Mesendoderm (in vitro differentiated cells): Measurements from ENCODE around the gene AKAP12.
"Not testable (repeated sequence)": the region's sequence is repeated elsewhere in the genome, so short reads cannot be mapped to it uniquely, and the experiment has no call there.

Experiments used
- DNase-seq: peaks from one replicate; pipeline ENCODE4 v3.0.0; 2013
- H2AK5ac ChIP-seq: 2 replicates; pipeline ENCODE4 v1.6.1; 2013; ENCODE audit warnings: low read length, inconsistent platforms
- H2BK120ac ChIP-seq: 2 replicates; pipeline ENCODE4 v1.6.1; 2013; ENCODE audit warnings: low read depth, mild to moderate bottlenecking, low read length, moderate library complexity, mixed read lengths
- H2BK15ac ChIP-seq: replicated peaks from 2 replicates; pipeline ENCODE4 v1.6.1; 2013; ENCODE audit warnings: low read depth, mild to moderate bottlenecking, moderate library complexity
- H2BK5ac ChIP-seq: 2 replicates; pipeline ENCODE4 v1.6.1; 2013; ENCODE audit warnings: low read length, inconsistent platforms
- H3K18ac ChIP-seq: 2 replicates; pipeline ENCODE4 v1.6.1; 2013; ENCODE audit warnings: mild to moderate bottlenecking, low read length, mixed read lengths
- H3K23ac ChIP-seq: one replicate; pipeline ENCODE4 v1.6.1; 2013; ENCODE audit warnings: low read length
- H3K27ac ChIP-seq: 2 replicates; pipeline ENCODE4 v1.5.1; 2013; ENCODE audit warnings: low read depth, mild to moderate bottlenecking, inconsistent platforms, low read length, moderate library complexity
- H3K27me3 ChIP-seq: 2 replicates; pipeline ENCODE4 v1.6.1; 2013; ENCODE audit warnings: low read length, control low read depth, mild to moderate bottlenecking, inconsistent platforms; ENCODE audit not compliant: insufficient read depth, poor library complexity
- H3K36me3 ChIP-seq: 2 replicates; pipeline ENCODE4 v1.6.1; 2013; ENCODE audit warnings: low read length, inconsistent platforms; ENCODE audit not compliant: control insufficient read depth, insufficient read depth
- H3K4ac ChIP-seq: one replicate; pipeline ENCODE4 v1.6.1; 2013; ENCODE audit warnings: low read depth, mild to moderate bottlenecking, low read length, moderate library complexity
- H3K4me1 ChIP-seq: 2 replicates; pipeline ENCODE4 v1.6.1; 2013; ENCODE audit warnings: low read depth, low read length, inconsistent platforms; ENCODE audit not compliant: control insufficient read depth
- H3K4me2 ChIP-seq: 2 replicates; pipeline ENCODE4 v1.6.1; 2013; ENCODE audit warnings: low read length
- H3K4me3 ChIP-seq: 2 replicates; pipeline ENCODE4 v1.5.1; 2013; ENCODE audit warnings: mild to moderate bottlenecking, low read length
- H3K56ac ChIP-seq: one replicate; pipeline ENCODE4 v1.6.1; 2013; ENCODE audit warnings: low read length
- H3K79me1 ChIP-seq: 2 replicates; pipeline ENCODE4 v1.6.1; 2013; ENCODE audit warnings: low read length, inconsistent platforms
- H3K79me2 ChIP-seq: 2 replicates; pipeline ENCODE4 v1.6.1; 2013; ENCODE audit warnings: mild to moderate bottlenecking, low read length; ENCODE audit not compliant: control insufficient read depth, insufficient read depth
- H3K9ac ChIP-seq: 2 replicates; pipeline ENCODE4 v1.6.1; 2013; ENCODE audit warnings: low read length, inconsistent platforms
- H4K5ac ChIP-seq: one replicate; pipeline ENCODE4 v1.6.1; 2013; ENCODE audit warnings: low read length
- H4K8ac ChIP-seq: one replicate; pipeline ENCODE4 v1.6.1; 2013; ENCODE audit warnings: low read depth, mild to moderate bottlenecking, control low read depth, low read length, moderate library complexity
- WGBS: extraction: QIAGEN DNeasy Blood & Tissue Kit; methylation state at CpG from one replicate; pipeline ENCODE4 v1.1.7; 2013; ENCODE audit warnings: low lambda C conversion rate, missing lambda C conversion rate; ENCODE audit not compliant: insufficient coverage; ENCODE audit errors: extremely low coverage; 5-methylcytosine and 5-hydroxymethylcytosine counted together

Gene AKAP12

DNA sequence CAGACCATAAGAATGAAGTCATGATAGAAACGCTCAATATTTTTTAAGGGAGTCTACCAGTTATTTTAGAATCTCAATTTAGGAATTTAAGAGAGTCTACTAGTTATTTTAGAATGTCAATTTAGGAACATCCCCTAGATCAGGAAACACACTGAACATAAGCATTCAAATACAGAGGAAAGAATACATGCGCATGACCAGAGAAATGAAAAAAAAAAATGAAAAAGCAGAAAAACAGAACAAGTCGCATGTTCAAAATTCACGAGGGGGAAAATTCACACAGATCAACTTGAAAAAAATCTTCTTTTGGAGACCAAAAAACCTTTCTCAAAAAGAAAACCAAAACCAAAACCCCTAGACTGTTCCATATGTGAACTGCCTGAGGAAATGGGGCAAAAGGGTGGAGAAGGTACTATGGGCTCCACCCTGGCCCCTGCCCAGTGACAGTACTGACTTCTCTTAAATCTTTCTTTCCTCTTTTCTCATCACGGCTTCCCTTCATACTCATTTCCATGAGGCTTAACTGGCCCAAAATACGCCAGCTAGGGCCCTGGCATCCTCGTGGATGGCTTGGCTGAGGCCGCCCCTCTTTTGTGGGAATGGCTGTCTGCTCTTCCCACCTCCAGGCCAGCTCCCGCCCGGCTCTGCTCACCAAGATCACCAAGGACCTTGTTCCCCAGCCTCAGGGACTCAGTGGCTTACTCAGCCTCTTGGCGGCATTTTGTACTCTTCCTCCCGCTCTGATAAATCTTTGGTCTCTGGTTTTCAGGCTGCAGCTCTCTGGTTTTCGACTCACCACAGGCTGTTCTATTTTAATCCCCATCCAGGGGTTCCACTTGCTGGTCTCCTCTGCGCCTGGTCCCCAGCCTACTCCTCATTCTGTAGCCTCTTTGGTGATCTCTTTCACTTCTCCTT, 140.4 kb downstream of the AKAP12 start:
- Histone ChIP-seq H3K9ac (no peak overlapping the region), H3K4me2 (no peak overlapping the region), H3K4me1 (peaks cover 6% of the 10 kb centered on the region), H3K4ac (no peak overlapping the region), H4K8ac (no peak overlapping the region), H2BK15ac (no peak overlapping the region), H4K5ac (no peak overlapping the region), H3K18ac (no peak overlapping the region), H2BK5ac (peak overlapping the region; percentile 25), H2AK5ac (no peak overlapping the region), H3K23ac (no peak overlapping the region), H2BK120ac (no peak overlapping the region), H3K56ac (peak overlapping the region; percentile 6), H3K36me3 (peaks cover 2% of the 10 kb centered on the region), H3K27ac (no peak overlapping the region), H3K79me1 (peaks cover 17% of the 10 kb centered on the region), H3K4me3 (no peak overlapping the region), H3K79me2 (peaks cover 54% of the 10 kb centered on the region), H3K27me3 (no peaks in the 10 kb centered on the region)
- DNase-seq, result no peak
- no CpG with 5 or more reads among the region's 14 CpGs for WGBS

- H3K4me3 ChIP-seq, result no peak overlapping the region
Measured at GRCh38 chr6:151380848-151381205, 141.1 kb downstream of the AKAP12 start.

GRCh38 chr6:151381722-151382121, 142.0 kb downstream of the AKAP12 start:
- Histone ChIP-seq H4K5ac (no peak overlapping the region), H3K18ac (no peak overlapping the region), H2BK120ac (no peak overlapping the region), H2AK5ac (no peak overlapping the region), H3K4ac (no peak overlapping the region), H3K4me2 (no peak overlapping the region), H3K27me3 (no peaks in the 10 kb centered on the region), H3K4me3 (no peak overlapping the region), H3K4me1 (peaks cover 6% of the 10 kb centered on the region), H3K36me3 (peaks cover 2% of the 10 kb centered on the region), H2BK5ac (no peak overlapping the region), H4K8ac (no peak overlapping the region), H3K79me1 (peaks cover 19% of the 10 kb centered on the region), H3K56ac (peak overlapping the region; percentile 10), H3K9ac (no peak overlapping the region), H3K27ac (no peak overlapping the region), H3K23ac (no peak overlapping the region), H3K79me2 (peaks cover 52% of the 10 kb centered on the region), H2BK15ac (no peak overlapping the region)
- DNase-seq, result no peak
- no CpG with 5 or more reads among the region's 4 CpGs for WGBS

More at GRCh38 chr6:151380848-151381205, 141.1 kb downstream of the AKAP12 start:
- Histone ChIP-seq H3K79me1 (peaks cover 17% of the 10 kb centered on the region), H2BK15ac (no peak overlapping the region), H3K23ac (no peak overlapping the region), H3K4me2 (no peak overlapping the region), H2AK5ac (no peak overlapping the region), H3K9ac (no peak overlapping the region), H3K4me1 (peaks cover 6% of the 10 kb centered on the region), H2BK120ac (no peak overlapping the region), H3K36me3 (peaks cover 2% of the 10 kb centered on the region), H3K56ac (peak overlapping the region; percentile 67), H3K27me3 (no peaks in the 10 kb centered on the region), H3K18ac (no peak overlapping the region), H4K5ac (no peak overlapping the region), H2BK5ac (peak overlapping the region; percentile 25), H3K79me2 (peaks cover 53% of the 10 kb centered on the region), H3K27ac (no peak overlapping the region), H3K4ac (no peak overlapping the region), H4K8ac (no peak overlapping the region)
- DNase-seq, result no peak
- no CpG with 5 or more reads among the region's 1 CpG for WGBS

- H3K4me3 ChIP-seq, result not testable (repeated sequence)
Measured at GRCh38 chr6:151382631-151383030, 142.9 kb downstream of the AKAP12 start.

DNA sequence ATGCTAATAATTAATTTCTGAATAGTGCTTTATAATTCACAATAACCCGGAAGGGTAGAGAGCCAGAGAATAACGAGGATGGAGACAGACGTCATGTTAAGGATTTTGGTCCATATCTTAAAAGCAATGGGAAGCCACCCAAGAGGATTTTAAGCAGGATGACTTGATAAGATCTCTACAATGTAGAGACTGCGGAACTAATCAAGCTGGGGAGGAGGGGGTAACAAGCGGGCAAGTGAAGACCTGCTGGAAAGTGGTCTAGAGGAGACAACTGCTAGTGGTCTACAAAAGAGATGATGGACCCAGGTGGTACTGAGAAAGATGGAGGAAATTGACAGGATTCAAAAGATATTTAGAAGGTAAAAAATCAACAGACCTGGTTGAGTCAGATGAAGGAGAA, 144.4 kb downstream of the AKAP12 start:
- Histone ChIP-seq H3K79me2 (peaks cover 56% of the 10 kb centered on the region), H3K27me3 (no peaks in the 10 kb centered on the region), H3K36me3 (peaks cover 2% of the 10 kb centered on the region), H3K23ac (no peak overlapping the region), H2BK120ac (no peak overlapping the region), H2BK5ac (no peak overlapping the region), H3K56ac (no peak overlapping the region), H3K27ac (no peak overlapping the region), H4K8ac (peak overlapping the region; percentile 56), H3K79me1 (peaks cover 18% of the 10 kb centered on the region), H4K5ac (no peak overlapping the region), H2BK15ac (no peak overlapping the region), H3K18ac (no peak overlapping the region), H3K4me3 (no peak overlapping the region), H3K4me1 (peaks cover 6% of the 10 kb centered on the region), H2AK5ac (no peak overlapping the region), H3K9ac (no peak overlapping the region), H3K4me2 (no peak overlapping the region), H3K4ac (no peak overlapping the region)
- WGBS, result no CpG with 5 or more reads among the region's 5 CpGs
- no peak for DNase-seq

More at GRCh38 chr6:151382631-151383030, 142.9 kb downstream of the AKAP12 start:
- not testable (repeated sequence) for H2BK15ac ChIP-seq, H3K9ac ChIP-seq, H3K27ac ChIP-seq, H2AK5ac ChIP-seq, H4K5ac ChIP-seq, H3K18ac ChIP-seq, H2BK120ac ChIP-seq, H3K4me2 ChIP-seq, H3K27me3 ChIP-seq, H3K4ac ChIP-seq, H3K4me1 ChIP-seq, H2BK5ac ChIP-seq, DNase-seq, H3K36me3 ChIP-seq, H3K56ac ChIP-seq, H4K8ac ChIP-seq, H3K23ac ChIP-seq
- peaks cover 54% of the 10 kb centered on the region for H3K79me2 ChIP-seq
- peaks cover 19% of the 10 kb centered on the region for H3K79me1 ChIP-seq
- no CpG with 5 or more reads among the region's 9 CpGs for WGBS
